Body of pancreas (tissue), 4 donors: Measurements from ENCODE around the gene KCNK13. TPM values are rescaled to one million over a fixed set of nuclear protein-coding genes. Genes with fewer than 3 reads are reported as not detected.
"Not testable (repeated sequence)": the region's sequence is repeated elsewhere in the genome, so short reads cannot be mapped to it uniquely, and the experiment has no call there.

Experiments used
- ATAC-seq: fragments of 150-250 bp; one replicate; pipeline ENCODE4 v1.9.1; 2016
- DNase-seq, 4 donors: peaks; one replicate each; pipeline ENCODE4 v3.0.0-alpha.2; 2019
- H3K27ac ChIP-seq, 4 donors: fragments of 200-600 bp; sonication (generic); 1 replicate in 3 of 4; 2 replicates in 1 of 4; pipeline versions ENCODE4 v1.5.1 to v1.6.1; 2016 to 2019; ENCODE audit warnings: mild to moderate bottlenecking in 1 of 4, mixed read lengths in 1 of 4, moderate library complexity in 1 of 4
- H3K27me3 ChIP-seq, 2 donors: fragments of 200-600 bp; sonication (generic); one replicate each; pipeline ENCODE4 v1.6.0; 2016; ENCODE audit warnings: mild to moderate bottlenecking in 1 of 2
- H3K36me3 ChIP-seq, 2 donors: fragments of 200-600 bp; sonication (generic); replicated peaks in 1 of 2; 2 replicates each; pipeline ENCODE4 v1.5.1; 2016; ENCODE audit warnings: low read depth in 2 of 2; ENCODE audit not compliant: insufficient read depth in 1 of 2
- H3K4me1 ChIP-seq: fragments of 200-600 bp; sonication (generic); one replicate; pipeline ENCODE4 v1.6.0; 2016
- H3K4me3 ChIP-seq, 2 donors: fragments of 200-600 bp; sonication (generic); 1 replicate in 1 of 2; 2 replicates in 1 of 2; pipeline ENCODE4 v1.5.1; 2016 to 2019
- H3K9me3 ChIP-seq, 3 donors: fragments of 200-600 bp; sonication (generic); 1 replicate in 2 of 3; 2 replicates in 1 of 3; pipeline ENCODE4 v1.5.1; 2016
- CTCF ChIP-seq, 7 experiments: fragments of 450-650 bp in 4 of 7; fragments of 200-600 bp in 3 of 7; sonication (generic) in 3 of 7; IDR thresholded peaks; one replicate each; pipeline ENCODE4 v1.5.1; 2016 to 2019; ENCODE audit warnings: antibody characterized with exemption in 7 of 7
- POLR2A ChIP-seq, 3 donors: fragments of 450-650 bp; IDR thresholded peaks; one replicate each; pipeline ENCODE4 v1.6.1; 2016; ENCODE audit warnings: antibody characterized with exemption in 3 of 3, mild to moderate bottlenecking in 2 of 3
- WGBS, 2 donors: methylation state at CpG; one replicate each; pipeline ENCODE4 v1.1.5; 2017; 5-methylcytosine and 5-hydroxymethylcytosine counted together
- intact Hi-C: fragments of 100-400 bp; cut with DNase I; formaldehyde crosslinking; loops from one replicate; pipeline ENCODE4 v1.15.1; 2023
- small RNA-seq: library from RNA; depleted of rRNA; stranded (forward); fragments of <200 nt; gene quantifications from one replicate; pipeline ENCODE3, GENCODE V24; 2016
- total RNA-seq, 2 donors: library from RNA; depleted of rRNA; stranded (reverse); fragments of >200 nt; gene quantifications; one replicate each; pipeline ENCODE4 v1.1.0, GENCODE V29; 2016

Gene KCNK13
- total RNA-seq, 2 donors from 2014 or later: 0.26 TPM; not detected in 1

DNA sequence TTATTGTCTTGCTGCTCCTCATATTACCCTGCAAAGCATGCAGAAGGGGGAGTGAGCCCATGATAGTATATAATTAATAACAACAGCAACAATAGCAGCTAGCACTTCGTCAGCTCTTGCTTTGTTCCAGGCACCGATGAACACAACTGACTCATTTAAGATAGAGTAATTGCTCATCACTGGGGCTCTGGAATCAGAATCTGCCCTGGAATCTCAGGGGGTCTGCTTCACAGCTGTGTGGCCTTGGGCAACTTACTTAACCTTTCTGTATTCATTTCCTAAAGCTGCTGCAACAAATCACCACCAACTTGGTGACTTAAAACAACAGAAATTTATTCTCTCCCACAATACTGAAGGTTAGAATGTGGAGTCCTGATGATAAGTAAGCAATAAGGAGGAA is 139.6 kb downstream of the KCNK13 start:
- no peak overlapping the region for H3K4me3 ChIP-seq
- H3K27ac ChIP-seq: no peak overlapping the region
- intact Hi-C loops: no loop called here
- H3K27me3 ChIP-seq: no peaks in the 10 kb centered on the region
- WGBS, 2 donors: 47 to 50% methylated on average over 2 of the region's 2 CpGs
- DNase-seq (no peak), ATAC-seq (no peak)
- H3K4me1 ChIP-seq: no peaks in the 10 kb centered on the region
- H3K9me3 ChIP-seq: peaks cover 0 to 9% (median 0%) of the 10 kb centered on the region in 3 donors
- no peak for TF ChIP-seq CTCF (IDR thresholded peaks at IDR 0.05)
- TF ChIP-seq POLR2A (IDR thresholded peaks at IDR 0.05): no peak
- no peaks in the 10 kb centered on the region for H3K36me3 ChIP-seq

DNA sequence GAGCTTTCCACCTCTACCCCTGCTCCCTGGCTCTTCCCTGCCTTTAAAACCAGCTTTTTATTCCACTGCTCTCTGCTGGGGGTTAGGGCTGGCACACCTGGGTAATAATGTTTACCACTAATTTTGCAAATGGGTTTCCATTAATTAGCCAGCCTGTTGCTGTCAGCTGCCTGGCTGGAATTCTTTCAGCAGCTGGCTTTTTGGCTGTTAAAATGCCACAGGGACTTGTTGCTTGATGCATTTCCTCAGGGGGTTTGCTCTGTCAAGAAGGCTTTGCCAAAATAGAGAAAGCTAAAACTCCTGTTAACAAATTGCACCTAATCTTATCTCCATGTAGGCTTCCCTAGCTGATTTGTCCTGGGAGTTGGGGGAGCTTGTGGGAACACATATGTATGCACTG is 142.7 kb downstream of the KCNK13 start:
- Histone ChIP-seq H3K9me3 (peaks cover 0 to 9% (median 0%) of the 10 kb centered on the region in 3 donors), H3K27ac (no peak overlapping the region), H3K4me3 (no peak overlapping the region), H3K36me3 (no peaks in the 10 kb centered on the region), H3K4me1 (no peaks in the 10 kb centered on the region), H3K27me3 (no peaks in the 10 kb centered on the region)
- DNase-seq (no peak), ATAC-seq (no peak)
- intact Hi-C loops: no loop called here
- TF ChIP-seq CTCF (IDR thresholded peaks at IDR 0.05): no peak
- TF ChIP-seq POLR2A (IDR thresholded peaks at IDR 0.05): no peak

DNA sequence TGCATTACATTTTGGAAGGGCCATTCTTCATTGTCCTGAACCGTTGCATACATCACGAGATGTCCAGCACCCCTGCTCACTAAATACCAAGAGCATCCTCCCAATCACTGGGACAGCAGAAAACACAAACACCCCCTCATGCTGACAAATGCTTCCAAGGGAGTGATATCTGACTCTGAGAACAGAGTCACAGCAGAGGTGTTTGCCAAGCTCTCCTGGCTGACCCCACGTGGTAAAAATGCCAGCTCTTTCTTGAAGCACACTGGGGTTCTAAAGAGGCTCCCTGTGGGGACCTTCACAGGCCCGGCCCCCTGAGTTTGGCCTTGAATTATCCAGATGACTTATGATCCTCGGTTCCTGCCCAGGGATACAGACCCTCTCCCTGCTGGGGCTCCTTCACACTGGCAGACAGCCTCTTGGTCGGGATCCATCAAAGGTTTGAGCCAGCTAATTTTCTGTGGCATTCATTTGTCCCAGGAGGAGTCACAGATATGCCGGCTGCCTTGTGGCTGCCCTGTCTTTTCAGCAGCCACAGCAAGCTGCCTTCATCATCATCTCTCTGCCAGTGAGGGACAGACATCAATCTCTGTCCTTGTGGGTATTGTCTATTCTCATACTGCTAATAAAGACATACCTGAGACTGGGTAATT is 151.4 kb downstream of the KCNK13 start:
- DNase-seq: no peak
- no peaks in the 10 kb centered on the region for H3K36me3 ChIP-seq
- no peak for ATAC-seq
- intact Hi-C loops: no loop called here
- no peak overlapping the region for H3K27ac ChIP-seq
- no peaks in the 10 kb centered on the region for H3K27me3 ChIP-seq
- no peak overlapping the region for H3K4me3 ChIP-seq
- H3K4me1 ChIP-seq: no peaks in the 10 kb centered on the region
- 64 to 82% methylated on average over 4 to 7 of the region's 7 CpGs for WGBS, 2 donors
- TF ChIP-seq POLR2A (IDR thresholded peaks at IDR 0.05) (no peak), CTCF (IDR thresholded peaks at IDR 0.05) (no peak)
- no peaks in the 10 kb centered on the region for H3K9me3 ChIP-seq

- no peak for ATAC-seq
- TF ChIP-seq POLR2A (IDR thresholded peaks at IDR 0.05) (no peak), CTCF (IDR thresholded peaks at IDR 0.05) (no peak)
- no peaks in the 10 kb centered on the region for H3K4me1 ChIP-seq
- H3K27me3 ChIP-seq: no peaks in the 10 kb centered on the region
- DNase-seq: no peak
- intact Hi-C loops: no loop called here
- WGBS, 2 donors: 69 to 79% methylated on average over 4 of the region's 4 CpGs
- no peaks in the 10 kb centered on the region for H3K36me3 ChIP-seq
- H3K4me3 ChIP-seq: no peak overlapping the region
- no peaks in the 10 kb centered on the region for H3K9me3 ChIP-seq
- no peak overlapping the region for H3K27ac ChIP-seq
These were observed 166.7 kb downstream of the KCNK13 start for GRCh38 chr14:90228478-90228877.

GRCh38 chr14:90229942-90230341 is 168.1 kb downstream of the KCNK13 start:
- H3K27ac ChIP-seq, H3K4me3 ChIP-seq, H3K4me1 ChIP-seq, ATAC-seq, intact Hi-C loops, DNase-seq, H3K9me3 ChIP-seq, H3K36me3 ChIP-seq, H3K27me3 ChIP-seq: not testable (repeated sequence)
- 88 to 100% methylated on average over 1 of the region's 1 CpG for WGBS, 2 donors

Small RNA genes within 50 kb of the gene (small RNA-seq; reads per million reads assigned to genes)
- not detected for gene RF00019

Other genes with a start within 250 kb of the KCNK13 start
- gene EFCAB11, start 107.3 kb upstream of the KCNK13 start, total RNA-seq: 1 to 10 TPM; 1.6 to 2.9 TPM
- 10 to 100 TPM in 1 of 2 donors, 1 to 10 TPM in 1; 7.5 to 10.5 TPM for gene TDP1, start 106.1 kb upstream of the KCNK13 start, total RNA-seq
- 10 to 100 TPM; 25.7 to 49.0 TPM for gene PSMC1, start 194.6 kb downstream of the KCNK13 start, total RNA-seq